Measurements from ENCODE around the gene WDR43. TPM values are rescaled to one million over a fixed set of nuclear protein-coding genes. Genes with fewer than 3 reads are reported as not detected.

The WDR43 gene
- total and polyA plus RNA-seq, 9 of the 15 experiments (the other 6 are each of a cell fraction or from before 2014, with no cell fraction given), result 34.6 to 197 (median 105) TPM

DNA sequence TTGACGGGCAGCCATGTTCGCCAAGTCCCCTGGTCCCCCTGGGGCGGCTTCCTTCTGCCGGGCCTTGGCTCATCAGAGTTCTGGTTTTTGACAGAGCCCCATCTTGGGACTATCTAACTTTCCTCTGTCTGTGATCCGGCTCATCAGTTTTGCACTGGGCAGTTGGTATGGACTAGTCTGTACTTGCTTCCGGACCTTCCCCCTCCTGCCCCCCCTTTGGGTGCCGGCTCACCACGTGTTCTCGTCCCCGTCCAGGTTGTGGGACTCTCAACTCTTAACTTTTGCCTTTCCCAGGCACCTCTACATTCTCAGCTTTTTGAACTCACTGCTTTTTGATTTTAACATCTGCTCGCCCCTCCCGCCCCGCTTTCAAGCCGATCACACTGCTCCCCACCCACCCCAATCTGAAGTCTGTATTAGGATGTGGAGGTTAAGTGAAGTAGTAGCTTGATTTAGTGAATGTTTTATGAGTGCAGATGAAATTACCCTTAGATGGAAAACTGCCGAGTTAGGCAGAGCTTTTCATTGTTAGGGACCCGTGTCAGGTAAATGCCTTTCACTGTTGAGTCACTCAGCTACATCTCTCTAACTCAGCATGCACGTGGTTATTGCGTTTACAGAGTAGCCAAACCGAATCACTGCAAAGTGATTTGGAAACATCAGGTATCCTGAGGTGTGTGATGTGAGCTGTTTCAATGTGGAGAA is 874 bp downstream of the WDR43 start (continued):
- TF ChIP-seq KDM1A (IDR thresholded peaks at IDR 0.05) (0 out of 4 replicates have a peak, but pooled peaks of 1 of the 2 experiments have one; percentile 19), EZH2 (IDR thresholded peaks at IDR 0.05; ENCODE audit: borderline replicate concordance, low read depth, low read length) (no peak), ZNF347 (CRISPR knock-in tag; IDR thresholded peaks at IDR 0.05; ENCODE audit: low read depth) (no peak), CREB1 (IDR thresholded peaks at IDR 0.05) (no peak), CREB1 (CRISPR knock-in tag; IDR thresholded peaks at IDR 0.05) (no peak), CXXC5 (CRISPR knock-in tag; IDR thresholded peaks at IDR 0.05) (0 out of 2 replicates have a peak, but pooled peaks have one; percentile 7), POLR2B (IDR thresholded peaks at IDR 0.05; ENCODE audit: low read depth, partially characterized antibody) (no peak), GATA2 (CRISPR knock-in tag; IDR thresholded peaks at IDR 0.05) (no peak), RCOR1 (IDR thresholded peaks at IDR 0.05; ENCODE audit: borderline replicate concordance in 1 of 2, low read depth in 2 of 2, low read length in 2 of 2) (no peak)
- TF ChIP-seq, protein P1, sequence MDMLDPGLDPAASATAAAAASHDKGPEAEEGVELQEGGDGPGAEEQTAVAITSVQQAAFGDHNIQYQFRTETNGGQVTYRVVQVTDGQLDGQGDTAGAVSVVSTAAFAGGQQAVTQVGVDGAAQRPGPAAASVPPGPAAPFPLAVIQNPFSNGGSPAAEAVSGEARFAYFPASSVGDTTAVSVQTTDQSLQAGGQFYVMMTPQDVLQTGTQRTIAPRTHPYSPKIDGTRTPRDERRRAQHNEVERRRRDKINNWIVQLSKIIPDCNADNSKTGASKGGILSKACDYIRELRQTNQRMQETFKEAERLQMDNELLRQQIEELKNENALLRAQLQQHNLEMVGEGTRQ (CRISPR knock-in tag; IDR thresholded peaks at IDR 0.05), result peak; percentile 61
- TF ChIP-seq, protein P2, sequence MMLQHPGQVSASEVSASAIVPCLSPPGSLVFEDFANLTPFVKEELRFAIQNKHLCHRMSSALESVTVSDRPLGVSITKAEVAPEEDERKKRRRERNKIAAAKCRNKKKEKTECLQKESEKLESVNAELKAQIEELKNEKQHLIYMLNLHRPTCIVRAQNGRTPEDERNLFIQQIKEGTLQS (IDR thresholded peaks at IDR 0.05), result peak; percentile 41; the same call in 1 of the 2 replicates
- TF ChIP-seq, protein P2 (CRISPR knock-in tag; conservative IDR thresholded peaks at IDR 0.05), result no peak
- TF ChIP-seq, protein P3, sequence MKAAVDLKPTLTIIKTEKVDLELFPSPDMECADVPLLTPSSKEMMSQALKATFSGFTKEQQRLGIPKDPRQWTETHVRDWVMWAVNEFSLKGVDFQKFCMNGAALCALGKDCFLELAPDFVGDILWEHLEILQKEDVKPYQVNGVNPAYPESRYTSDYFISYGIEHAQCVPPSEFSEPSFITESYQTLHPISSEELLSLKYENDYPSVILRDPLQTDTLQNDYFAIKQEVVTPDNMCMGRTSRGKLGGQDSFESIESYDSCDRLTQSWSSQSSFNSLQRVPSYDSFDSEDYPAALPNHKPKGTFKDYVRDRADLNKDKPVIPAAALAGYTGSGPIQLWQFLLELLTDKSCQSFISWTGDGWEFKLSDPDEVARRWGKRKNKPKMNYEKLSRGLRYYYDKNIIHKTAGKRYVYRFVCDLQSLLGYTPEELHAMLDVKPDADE (conservative IDR thresholded peaks at IDR 0.05; ENCODE audit: control insufficient read depth, low read depth, low read length), result peak; percentile 71; the same call in 1 of the 2 replicates
- TF ChIP-seq, protein P4, sequence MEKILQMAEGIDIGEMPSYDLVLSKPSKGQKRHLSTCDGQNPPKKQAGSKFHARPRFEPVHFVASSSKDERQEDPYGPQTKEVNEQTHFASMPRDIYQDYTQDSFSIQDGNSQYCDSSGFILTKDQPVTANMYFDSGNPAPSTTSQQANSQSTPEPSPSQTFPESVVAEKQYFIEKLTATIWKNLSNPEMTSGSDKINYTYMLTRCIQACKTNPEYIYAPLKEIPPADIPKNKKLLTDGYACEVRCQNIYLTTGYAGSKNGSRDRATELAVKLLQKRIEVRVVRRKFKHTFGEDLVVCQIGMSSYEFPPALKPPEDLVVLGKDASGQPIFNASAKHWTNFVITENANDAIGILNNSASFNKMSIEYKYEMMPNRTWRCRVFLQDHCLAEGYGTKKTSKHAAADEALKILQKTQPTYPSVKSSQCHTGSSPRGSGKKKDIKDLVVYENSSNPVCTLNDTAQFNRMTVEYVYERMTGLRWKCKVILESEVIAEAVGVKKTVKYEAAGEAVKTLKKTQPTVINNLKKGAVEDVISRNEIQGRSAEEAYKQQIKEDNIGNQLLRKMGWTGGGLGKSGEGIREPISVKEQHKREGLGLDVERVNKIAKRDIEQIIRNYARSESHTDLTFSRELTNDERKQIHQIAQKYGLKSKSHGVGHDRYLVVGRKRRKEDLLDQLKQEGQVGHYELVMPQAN (IDR thresholded peaks at IDR 0.05; ENCODE audit: borderline replicate concordance), result peak; percentile 88
- TF ChIP-seq, protein P5, sequence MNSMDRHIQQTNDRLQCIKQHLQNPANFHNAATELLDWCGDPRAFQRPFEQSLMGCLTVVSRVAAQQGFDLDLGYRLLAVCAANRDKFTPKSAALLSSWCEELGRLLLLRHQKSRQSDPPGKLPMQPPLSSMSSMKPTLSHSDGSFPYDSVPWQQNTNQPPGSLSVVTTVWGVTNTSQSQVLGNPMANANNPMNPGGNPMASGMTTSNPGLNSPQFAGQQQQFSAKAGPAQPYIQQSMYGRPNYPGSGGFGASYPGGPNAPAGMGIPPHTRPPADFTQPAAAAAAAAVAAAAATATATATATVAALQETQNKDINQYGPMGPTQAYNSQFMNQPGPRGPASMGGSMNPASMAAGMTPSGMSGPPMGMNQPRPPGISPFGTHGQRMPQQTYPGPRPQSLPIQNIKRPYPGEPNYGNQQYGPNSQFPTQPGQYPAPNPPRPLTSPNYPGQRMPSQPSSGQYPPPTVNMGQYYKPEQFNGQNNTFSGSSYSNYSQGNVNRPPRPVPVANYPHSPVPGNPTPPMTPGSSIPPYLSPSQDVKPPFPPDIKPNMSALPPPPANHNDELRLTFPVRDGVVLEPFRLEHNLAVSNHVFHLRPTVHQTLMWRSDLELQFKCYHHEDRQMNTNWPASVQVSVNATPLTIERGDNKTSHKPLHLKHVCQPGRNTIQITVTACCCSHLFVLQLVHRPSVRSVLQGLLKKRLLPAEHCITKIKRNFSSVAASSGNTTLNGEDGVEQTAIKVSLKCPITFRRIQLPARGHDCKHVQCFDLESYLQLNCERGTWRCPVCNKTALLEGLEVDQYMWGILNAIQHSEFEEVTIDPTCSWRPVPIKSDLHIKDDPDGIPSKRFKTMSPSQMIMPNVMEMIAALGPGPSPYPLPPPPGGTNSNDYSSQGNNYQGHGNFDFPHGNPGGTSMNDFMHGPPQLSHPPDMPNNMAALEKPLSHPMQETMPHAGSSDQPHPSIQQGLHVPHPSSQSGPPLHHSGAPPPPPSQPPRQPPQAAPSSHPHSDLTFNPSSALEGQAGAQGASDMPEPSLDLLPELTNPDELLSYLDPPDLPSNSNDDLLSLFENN (IDR thresholded peaks at IDR 0.05; ENCODE audit: low read depth in 2 of 2, low read length in 2 of 2), result no peak
- TF ChIP-seq, protein P6, sequence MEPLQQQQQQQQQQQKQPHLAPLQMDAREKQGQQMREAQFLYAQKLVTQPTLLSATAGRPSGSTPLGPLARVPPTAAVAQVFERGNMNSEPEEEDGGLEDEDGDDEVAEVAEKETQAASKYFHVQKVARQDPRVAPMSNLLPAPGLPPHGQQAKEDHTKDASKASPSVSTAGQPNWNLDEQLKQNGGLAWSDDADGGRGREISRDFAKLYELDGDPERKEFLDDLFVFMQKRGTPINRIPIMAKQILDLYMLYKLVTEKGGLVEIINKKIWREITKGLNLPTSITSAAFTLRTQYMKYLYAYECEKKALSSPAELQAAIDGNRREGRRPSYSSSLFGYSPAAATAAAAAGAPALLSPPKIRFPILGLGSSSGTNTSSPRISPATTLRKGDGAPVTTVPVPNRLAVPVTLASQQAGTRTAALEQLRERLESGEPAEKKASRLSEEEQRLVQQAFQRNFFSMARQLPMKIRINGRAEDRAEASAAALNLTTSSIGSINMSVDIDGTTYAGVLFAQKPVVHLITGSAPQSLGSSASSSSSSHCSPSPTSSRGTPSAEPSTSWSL (CRISPR knock-in tag; IDR thresholded peaks at IDR 0.05; ENCODE audit: borderline replicate concordance), result no peak
